ENCODE results near the gene CHKA. TPM values are rescaled to one million over a fixed set of nuclear protein-coding genes. Genes with fewer than 3 reads are reported as not detected.

CHKA gene
- polyA plus RNA-seq, 1 donor, result 129 TPM

DNA sequence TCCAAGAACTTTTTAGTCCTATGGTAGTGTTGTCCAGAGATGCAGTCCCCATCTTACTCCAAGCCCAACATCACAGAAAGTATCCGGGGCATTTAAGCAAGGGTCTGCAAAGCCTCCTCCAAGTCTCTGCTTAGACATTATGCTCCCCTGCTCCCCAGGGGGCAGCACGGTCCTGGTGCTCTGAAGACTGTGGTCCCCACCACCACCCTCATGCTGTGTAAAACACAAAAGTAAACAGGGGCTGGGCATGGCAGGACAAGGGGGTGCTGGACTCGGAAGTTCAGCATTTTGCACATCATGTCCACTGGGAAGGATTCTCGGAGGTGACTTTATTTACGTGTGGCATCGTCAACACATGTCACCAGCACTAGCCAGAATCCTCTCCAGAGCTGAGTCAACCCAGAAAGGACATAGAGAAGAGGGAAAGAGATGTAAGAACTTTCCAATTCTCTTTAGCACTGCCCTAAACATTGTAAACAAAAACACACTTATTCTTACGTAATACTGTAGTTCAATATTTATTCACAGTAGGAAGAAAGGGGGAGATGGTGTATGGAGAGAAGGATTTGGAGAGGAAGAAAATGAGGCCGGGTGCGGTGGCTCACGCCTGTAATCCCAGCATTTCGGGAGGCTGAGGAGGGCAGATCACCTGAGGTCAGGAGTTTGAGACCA, 44.7 kb downstream of the CHKA start:
- H3K4me3 ChIP-seq (ENCODE audit: low read length), result no peak overlapping the region
- H3K36me3 ChIP-seq (ENCODE audit: control insufficient read depth, insufficient read depth, low read length), result peaks cover 59% of the 10 kb centered on the region
- H3K9me3 ChIP-seq (ENCODE audit: control insufficient read depth, low read depth, low read length), result no peaks in the 10 kb centered on the region
- no peak overlapping the region for H3K27ac ChIP-seq (ENCODE audit: low read length)
- no CpG with 5 or more reads among the region's 11 CpGs for WGBS (ENCODE audit: insufficient coverage, low lambda C conversion rate)
- H3K4me1 ChIP-seq (ENCODE audit: control insufficient read depth, insufficient read depth, low read length), result no peaks in the 10 kb centered on the region
- no peak for DNase-seq
- H3K27me3 ChIP-seq (ENCODE audit: control insufficient read depth, insufficient read depth, low read length), result no peaks in the 10 kb centered on the region

DNA sequence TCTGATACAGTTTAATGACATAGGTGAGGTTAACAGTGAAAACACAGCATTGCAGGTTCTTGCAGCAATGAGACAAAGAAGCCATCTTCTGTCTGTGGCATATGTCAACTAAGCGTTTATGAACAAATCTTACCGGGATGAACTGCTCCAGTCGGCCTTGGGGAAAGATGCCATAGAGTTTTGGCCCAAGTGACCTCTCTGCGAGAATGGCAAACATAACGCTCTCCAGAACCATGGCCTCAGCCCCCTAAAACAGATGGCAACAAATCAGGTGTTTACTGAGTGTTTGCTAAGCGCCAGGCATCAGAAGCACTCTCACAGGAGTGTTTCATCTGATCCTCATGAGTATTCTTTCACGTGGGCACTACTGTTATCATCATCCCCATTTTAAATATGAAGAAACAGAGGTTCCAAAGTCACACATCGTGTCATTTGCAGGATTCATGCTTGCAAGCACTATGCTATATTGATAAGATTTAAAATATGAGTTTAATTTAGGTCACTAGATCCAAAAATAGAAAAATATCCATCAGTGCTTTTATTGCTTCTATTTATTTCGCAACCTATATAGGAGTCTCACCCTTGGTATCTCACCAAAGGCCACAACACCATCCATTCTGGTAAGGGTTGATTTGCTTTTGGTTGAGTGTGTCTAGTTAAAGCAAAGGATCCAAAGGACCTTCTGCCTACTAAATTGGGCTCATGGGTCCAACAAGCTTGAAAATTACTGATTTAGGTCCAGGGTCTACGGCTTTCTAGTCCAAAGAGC, 46.4 kb downstream of the CHKA start:
- H3K36me3 ChIP-seq (ENCODE audit: control insufficient read depth, insufficient read depth, low read length), result peaks cover 63% of the 10 kb centered on the region
- no peak overlapping the region for H3K4me3 ChIP-seq (ENCODE audit: low read length)
- 73% methylated on average over 2 of the region's 10 CpGs for WGBS (ENCODE audit: insufficient coverage, low lambda C conversion rate)
- no peaks in the 10 kb centered on the region for H3K27me3 ChIP-seq (ENCODE audit: control insufficient read depth, insufficient read depth, low read length)
- H3K4me1 ChIP-seq (ENCODE audit: control insufficient read depth, insufficient read depth, low read length), result no peaks in the 10 kb centered on the region
- H3K9me3 ChIP-seq (ENCODE audit: control insufficient read depth, low read depth, low read length), result no peaks in the 10 kb centered on the region
- no peak for DNase-seq
- no peak overlapping the region for H3K27ac ChIP-seq (ENCODE audit: low read length)

GRCh38 chr11:68071281-68072048, 49.7 kb downstream of the CHKA start:
- H3K36me3 ChIP-seq (ENCODE audit: control insufficient read depth, insufficient read depth, low read length), result peaks cover 74% of the 10 kb centered on the region

DNA sequence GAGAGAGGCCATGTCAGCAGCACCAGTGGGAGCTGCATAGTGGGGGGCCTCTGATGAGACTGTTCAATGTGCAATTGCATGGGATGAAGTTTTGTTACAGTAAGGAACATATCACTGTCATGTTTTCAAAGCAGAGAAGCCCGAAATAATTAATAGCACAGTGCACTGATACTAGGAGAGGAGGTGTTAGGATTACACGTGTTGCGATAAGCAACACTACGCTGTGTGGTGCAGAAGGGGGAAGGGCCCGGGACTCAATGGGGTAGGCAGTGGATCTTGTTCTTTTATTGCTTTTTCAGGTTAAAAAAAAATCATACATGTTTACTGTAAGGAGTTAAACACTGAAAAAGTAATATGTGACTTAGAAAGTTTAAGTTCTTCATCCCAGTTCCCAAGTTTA, 53.2 kb downstream of the CHKA start:
- Histone ChIP-seq H3K4me3 (ENCODE audit: low read length) (no peak overlapping the region), H3K9me3 (ENCODE audit: control insufficient read depth, low read depth, low read length) (no peaks in the 10 kb centered on the region), H3K27me3 (ENCODE audit: control insufficient read depth, insufficient read depth, low read length) (no peaks in the 10 kb centered on the region), H3K4me1 (ENCODE audit: control insufficient read depth, insufficient read depth, low read length) (no peaks in the 10 kb centered on the region), H3K36me3 (ENCODE audit: control insufficient read depth, insufficient read depth, low read length) (peaks cover 90% of the 10 kb centered on the region), H3K27ac (ENCODE audit: low read length) (no peak overlapping the region)
- DNase-seq, result no peak
- WGBS (ENCODE audit: insufficient coverage, low lambda C conversion rate), result 95% methylated on average over 4 of the region's 5 CpGs

More at GRCh38 chr11:68071281-68072048, 49.7 kb downstream of the CHKA start:
- no peaks in the 10 kb centered on the region for H3K9me3 ChIP-seq (ENCODE audit: control insufficient read depth, low read depth, low read length)
- no peak for DNase-seq
- WGBS (ENCODE audit: insufficient coverage, low lambda C conversion rate), result no CpG with 5 or more reads among the region's 3 CpGs
- H3K4me1 ChIP-seq (ENCODE audit: control insufficient read depth, insufficient read depth, low read length), result no peaks in the 10 kb centered on the region
- no peak overlapping the region for H3K4me3 ChIP-seq (ENCODE audit: low read length)
- H3K27ac ChIP-seq (ENCODE audit: low read length), result no peak overlapping the region
- no peaks in the 10 kb centered on the region for H3K27me3 ChIP-seq (ENCODE audit: control insufficient read depth, insufficient read depth, low read length)

DNA sequence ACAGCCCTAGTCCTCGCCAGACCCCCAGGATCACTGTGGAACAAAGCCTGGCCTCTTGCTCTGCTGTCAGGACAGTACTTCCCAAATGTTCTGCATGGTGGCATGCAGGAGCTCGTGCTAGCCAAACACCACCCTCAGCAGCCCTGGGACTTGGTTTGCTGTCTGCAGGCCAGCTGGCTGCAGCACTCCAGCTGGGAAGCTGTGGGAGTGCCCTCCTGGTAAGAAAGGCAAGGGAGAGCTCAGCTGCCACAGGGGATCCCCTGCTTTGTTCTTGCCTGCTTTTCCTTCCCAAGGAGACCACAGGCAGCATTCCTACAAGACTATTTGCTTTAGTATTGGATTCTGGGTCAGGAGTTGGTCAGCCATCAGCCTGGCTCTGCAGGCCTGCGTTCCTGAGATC, 54.4 kb downstream of the CHKA start:
- Histone ChIP-seq H3K9me3 (ENCODE audit: control insufficient read depth, low read depth, low read length) (no peaks in the 10 kb centered on the region), H3K27ac (ENCODE audit: low read length) (no peak overlapping the region), H3K36me3 (ENCODE audit: control insufficient read depth, insufficient read depth, low read length) (peaks cover 95% of the 10 kb centered on the region), H3K4me1 (ENCODE audit: control insufficient read depth, insufficient read depth, low read length) (no peaks in the 10 kb centered on the region), H3K27me3 (ENCODE audit: control insufficient read depth, insufficient read depth, low read length) (no peaks in the 10 kb centered on the region), H3K4me3 (ENCODE audit: low read length) (no peak overlapping the region)
- no peak for DNase-seq
- no CpG with 5 or more reads among the region's 3 CpGs for WGBS (ENCODE audit: insufficient coverage, low lambda C conversion rate)

DNA sequence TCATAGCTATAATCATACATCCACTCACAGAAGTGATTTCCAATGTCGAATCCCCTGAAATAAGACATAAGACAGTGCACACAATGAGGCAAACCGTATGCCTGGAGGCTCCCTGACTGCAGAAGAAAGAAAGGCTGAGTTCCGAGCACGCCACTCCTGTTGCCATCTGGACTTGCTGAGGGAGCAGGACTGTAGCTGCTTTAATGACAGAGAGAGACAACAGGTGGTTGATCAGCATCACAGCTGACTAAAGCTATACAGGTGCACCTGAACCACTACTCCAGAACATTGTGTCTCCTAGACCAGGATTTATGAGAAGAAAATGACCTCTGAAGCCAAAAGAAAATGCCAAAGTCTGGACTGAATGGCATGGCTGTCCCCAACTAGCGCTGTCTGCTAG, 55.3 kb downstream of the CHKA start:
- Histone ChIP-seq H3K9me3 (ENCODE audit: control insufficient read depth, low read depth, low read length) (no peaks in the 10 kb centered on the region), H3K4me1 (ENCODE audit: control insufficient read depth, insufficient read depth, low read length) (no peaks in the 10 kb centered on the region), H3K27me3 (ENCODE audit: control insufficient read depth, insufficient read depth, low read length) (no peaks in the 10 kb centered on the region), H3K36me3 (ENCODE audit: control insufficient read depth, insufficient read depth, low read length) (peaks cover 94% of the 10 kb centered on the region), H3K4me3 (ENCODE audit: low read length) (no peak overlapping the region), H3K27ac (ENCODE audit: low read length) (no peak overlapping the region)
- 100% methylated on average over 3 of the region's 5 CpGs for WGBS (ENCODE audit: insufficient coverage, low lambda C conversion rate)
- DNase-seq, result no peak

DNA sequence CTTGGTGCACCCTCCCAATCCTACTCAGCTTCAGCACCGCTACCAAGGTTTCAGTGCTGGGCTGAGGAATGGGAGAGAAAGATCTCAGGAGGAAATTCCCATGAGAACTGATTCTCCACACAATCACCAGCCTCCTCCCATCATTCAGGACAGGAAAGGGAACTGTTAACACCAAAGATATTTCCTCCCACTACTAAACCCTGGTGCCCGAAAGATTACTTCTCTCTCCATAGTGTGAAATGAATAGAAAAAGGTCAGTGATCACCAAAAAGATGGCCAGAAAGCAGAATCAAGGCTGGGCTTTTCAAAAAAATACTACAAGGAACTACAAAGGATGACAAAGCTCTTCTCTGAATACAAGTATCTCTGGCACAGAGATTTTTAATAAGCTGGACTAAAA, 56.3 kb downstream of the CHKA start:
- H3K27ac ChIP-seq (ENCODE audit: low read length), result no peak overlapping the region
- H3K36me3 ChIP-seq (ENCODE audit: control insufficient read depth, insufficient read depth, low read length), result peaks cover 90% of the 10 kb centered on the region
- no peaks in the 10 kb centered on the region for H3K4me1 ChIP-seq (ENCODE audit: control insufficient read depth, insufficient read depth, low read length)
- H3K9me3 ChIP-seq (ENCODE audit: control insufficient read depth, low read depth, low read length), result no peaks in the 10 kb centered on the region
- no peak overlapping the region for H3K4me3 ChIP-seq (ENCODE audit: low read length)
- 80% methylated on average over 1 of the region's 2 CpGs for WGBS (ENCODE audit: insufficient coverage, low lambda C conversion rate)
- DNase-seq, result no peak
- H3K27me3 ChIP-seq (ENCODE audit: control insufficient read depth, insufficient read depth, low read length), result no peaks in the 10 kb centered on the region

DNA sequence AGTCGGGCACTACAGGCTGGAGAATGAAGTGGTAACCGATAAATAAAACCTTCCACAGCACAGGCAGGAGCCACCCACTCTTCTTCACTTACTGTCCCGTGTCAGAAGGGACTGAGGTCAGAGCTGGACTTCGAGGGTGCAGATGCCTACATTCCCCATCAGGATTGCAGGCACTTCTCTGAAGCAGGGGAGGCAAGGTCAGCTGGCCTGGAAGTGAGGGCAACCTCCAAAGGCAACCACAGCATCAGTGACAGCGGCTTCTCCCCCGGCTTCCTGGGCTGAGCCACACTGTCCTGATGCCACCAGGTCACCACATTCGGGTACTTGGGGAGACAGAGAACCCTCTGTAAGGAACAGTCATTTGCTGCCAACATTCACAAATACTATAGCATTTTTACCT, 59.7 kb downstream of the CHKA start:
- no peaks in the 10 kb centered on the region for H3K4me1 ChIP-seq (ENCODE audit: control insufficient read depth, insufficient read depth, low read length)
- H3K27ac ChIP-seq (ENCODE audit: low read length), result no peak overlapping the region
- H3K36me3 ChIP-seq (ENCODE audit: control insufficient read depth, insufficient read depth, low read length), result peaks cover 76% of the 10 kb centered on the region
- no peak overlapping the region for H3K4me3 ChIP-seq (ENCODE audit: low read length)
- DNase-seq, result no peak
- no CpG with 5 or more reads among the region's 7 CpGs for WGBS (ENCODE audit: insufficient coverage, low lambda C conversion rate)
- no peaks in the 10 kb centered on the region for H3K27me3 ChIP-seq (ENCODE audit: control insufficient read depth, insufficient read depth, low read length)
- no peaks in the 10 kb centered on the region for H3K9me3 ChIP-seq (ENCODE audit: control insufficient read depth, low read depth, low read length)

- Histone ChIP-seq H3K4me1 (ENCODE audit: control insufficient read depth, insufficient read depth, low read length) (no peaks in the 10 kb centered on the region), H3K9me3 (ENCODE audit: control insufficient read depth, low read depth, low read length) (no peaks in the 10 kb centered on the region), H3K27ac (ENCODE audit: low read length) (no peak overlapping the region), H3K4me3 (ENCODE audit: low read length) (no peak overlapping the region), H3K27me3 (ENCODE audit: control insufficient read depth, insufficient read depth, low read length) (no peaks in the 10 kb centered on the region), H3K36me3 (ENCODE audit: control insufficient read depth, insufficient read depth, low read length) (peaks cover 61% of the 10 kb centered on the region)
- no peak for DNase-seq
- no CpG with 5 or more reads among the region's 4 CpGs for WGBS (ENCODE audit: insufficient coverage, low lambda C conversion rate)
Observed at GRCh38 chr11:68057807-68058206, 63.4 kb downstream of the CHKA start.
